Measurements from ENCODE around the gene CCDC88A.
"Not testable (repeated sequence)": the region's sequence is repeated elsewhere in the genome, so short reads cannot be mapped to it uniquely, and the experiment has no call there.

The CCDC88A gene

DNA sequence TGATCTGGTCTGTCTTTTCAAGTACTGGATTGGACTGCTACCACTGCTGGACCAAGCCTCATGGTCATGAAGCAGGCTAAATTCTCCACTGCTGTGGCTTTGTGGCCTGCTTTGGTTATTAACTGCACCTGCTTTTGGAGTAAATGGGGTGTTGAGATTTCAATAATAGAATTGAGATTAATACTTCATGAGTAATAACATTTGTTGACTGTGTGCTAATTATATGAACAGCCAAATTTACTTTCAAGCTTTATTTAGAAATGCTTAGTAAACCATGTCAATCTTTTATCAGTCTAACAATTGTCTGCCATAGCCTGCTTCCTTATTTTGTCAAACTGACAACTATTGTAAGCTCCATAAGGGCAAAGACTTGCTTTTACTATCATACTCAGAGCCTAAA, 123.3 kb downstream of the CCDC88A start:
- no peak for DNase-seq (ENCODE audit: low read depth)

DNA sequence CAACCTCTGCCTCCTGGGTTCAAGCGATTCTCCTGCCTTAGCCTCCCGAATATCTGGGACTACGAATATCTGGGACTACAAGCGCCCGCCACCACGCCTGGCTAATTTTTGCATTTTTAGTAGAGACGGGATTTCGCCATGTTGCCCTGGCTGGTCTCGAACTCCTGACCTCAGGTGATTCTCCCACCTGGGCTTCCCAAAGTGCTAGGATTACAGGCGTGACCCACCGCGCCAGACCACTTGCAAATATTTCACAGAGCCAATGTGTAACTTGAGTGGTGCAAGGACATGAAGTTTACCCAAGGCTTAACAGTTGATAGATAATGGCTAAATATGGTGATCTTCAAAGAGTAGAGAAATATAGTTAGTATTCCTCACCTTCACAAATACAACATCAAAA, 136.6 kb downstream of the CCDC88A start:
- DNase-seq (ENCODE audit: low read depth) = no peak

DNA sequence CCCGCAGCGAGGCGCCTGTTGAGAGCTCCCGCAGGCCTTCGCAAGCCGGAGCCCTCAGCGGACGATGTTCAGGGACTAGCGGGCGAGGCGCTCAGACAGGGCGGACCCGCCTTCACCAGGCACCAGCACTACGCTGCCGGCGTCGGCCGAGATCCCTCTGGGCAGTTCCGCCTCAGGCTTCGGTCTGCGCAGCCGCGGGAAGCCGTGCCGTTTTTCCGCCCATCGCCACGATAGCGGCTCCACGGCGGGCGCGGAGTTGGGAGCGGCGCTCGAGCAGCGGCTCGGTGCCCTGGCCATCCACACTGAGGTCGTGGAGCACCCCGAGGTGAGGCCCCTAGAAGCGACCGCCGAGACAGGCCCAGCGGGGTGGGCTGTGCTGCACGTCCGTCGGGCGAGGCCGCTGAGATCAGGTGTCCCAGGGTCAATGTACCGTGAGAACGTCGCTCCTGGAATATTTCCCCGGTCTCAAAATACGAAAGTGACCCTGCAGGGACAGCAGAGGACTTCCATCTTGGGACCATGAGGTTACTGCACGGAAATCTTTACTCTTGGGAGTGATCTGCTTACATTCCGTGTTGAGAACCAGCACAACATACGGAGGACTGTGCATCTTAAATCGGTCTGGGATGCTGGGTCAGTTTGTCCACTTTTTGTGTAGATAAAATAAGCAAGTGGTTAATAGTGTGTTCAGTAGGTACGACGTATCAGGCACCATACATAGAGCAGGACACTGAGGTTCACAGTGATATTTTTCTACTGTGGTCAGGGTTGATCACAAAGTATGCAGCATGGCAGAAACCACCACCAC, 137.3 kb downstream of the CCDC88A start:
- DNase-seq (ENCODE audit: low read depth) = peak; percentile 82

DNA sequence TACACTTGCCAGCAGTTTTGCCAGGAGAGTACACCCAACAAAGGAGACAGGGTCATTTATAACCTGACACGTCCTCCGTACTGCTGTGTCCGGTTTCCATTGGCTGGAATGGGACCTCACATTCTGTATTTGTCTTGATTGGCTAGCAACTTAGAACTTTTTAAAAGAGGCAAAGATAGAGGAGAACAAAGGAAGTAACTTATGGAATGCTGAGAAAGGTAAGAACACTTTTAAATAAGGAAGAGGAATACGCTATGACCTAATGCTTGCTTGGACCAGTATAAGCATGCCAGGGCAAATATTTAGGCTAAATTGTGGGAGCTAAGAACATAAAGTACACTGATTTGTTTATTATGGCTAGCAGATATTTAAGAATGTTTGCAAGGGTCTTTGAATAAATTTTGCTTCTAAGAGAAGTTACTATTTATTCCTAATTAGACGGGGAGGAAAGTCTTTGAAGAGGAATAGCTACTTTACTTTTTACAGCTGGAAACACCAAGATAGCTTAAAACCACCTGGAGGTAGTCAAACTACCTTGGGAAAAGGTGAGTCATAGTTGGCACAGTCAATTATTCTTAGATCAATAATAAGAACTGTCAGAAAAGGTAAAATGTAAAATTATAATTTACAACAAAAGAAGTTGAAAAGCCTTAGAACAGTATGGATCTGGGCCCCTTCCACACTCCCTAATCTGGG, 138.7 kb downstream of the CCDC88A start:
- DNase-seq (ENCODE audit: low read depth) = not testable (repeated sequence)

GRCh38 chr2:55279859-55280424, 139.7 kb downstream of the CCDC88A start:
- not testable (repeated sequence) for DNase-seq (ENCODE audit: low read depth)

GRCh38 chr2:55279214-55279835, 140.3 kb downstream of the CCDC88A start:
- DNase-seq (ENCODE audit: low read depth) = not testable (repeated sequence)

DNA sequence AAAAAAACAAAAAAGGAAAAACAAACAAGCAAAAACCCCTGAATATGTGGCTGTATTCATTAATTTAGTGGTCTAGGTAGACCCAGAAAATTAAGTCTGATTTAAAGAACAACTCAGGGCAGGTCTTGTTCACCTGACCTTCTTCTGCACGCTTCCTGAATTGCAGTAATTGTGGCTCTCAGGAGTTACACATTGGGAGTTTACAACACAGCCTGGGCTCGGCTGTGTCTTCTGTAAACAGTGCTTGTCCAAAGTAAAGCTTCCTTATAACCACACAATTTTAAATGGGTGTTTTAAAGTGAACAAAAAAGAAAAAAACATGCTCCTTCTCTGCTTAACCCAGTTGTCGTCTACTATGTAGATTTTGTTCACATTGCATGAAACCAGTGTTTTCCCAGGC, 142.3 kb downstream of the CCDC88A start:
- DNase-seq (ENCODE audit: low read depth) = no peak

DNA sequence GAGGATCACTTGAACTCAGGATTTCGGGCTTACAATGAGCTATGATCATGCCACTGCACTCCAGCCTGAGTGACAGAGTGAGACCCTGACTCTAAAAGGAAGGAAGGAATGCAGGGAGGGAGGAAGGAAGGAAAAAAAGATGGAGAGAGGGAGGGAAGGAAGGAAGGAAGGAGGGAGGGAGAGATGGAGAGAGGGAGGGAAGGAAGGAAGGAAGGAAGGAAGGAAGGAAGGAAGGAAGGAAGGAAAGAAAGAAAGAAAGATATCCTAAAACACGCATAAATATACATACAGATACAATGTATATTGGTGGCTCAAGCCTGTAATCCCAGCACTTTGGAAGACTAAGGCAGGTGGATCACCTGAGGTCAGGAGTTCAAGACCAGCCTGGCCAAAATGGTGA, 145.3 kb downstream of the CCDC88A start:
- DNase-seq (ENCODE audit: low read depth) = not testable (repeated sequence)

DNA sequence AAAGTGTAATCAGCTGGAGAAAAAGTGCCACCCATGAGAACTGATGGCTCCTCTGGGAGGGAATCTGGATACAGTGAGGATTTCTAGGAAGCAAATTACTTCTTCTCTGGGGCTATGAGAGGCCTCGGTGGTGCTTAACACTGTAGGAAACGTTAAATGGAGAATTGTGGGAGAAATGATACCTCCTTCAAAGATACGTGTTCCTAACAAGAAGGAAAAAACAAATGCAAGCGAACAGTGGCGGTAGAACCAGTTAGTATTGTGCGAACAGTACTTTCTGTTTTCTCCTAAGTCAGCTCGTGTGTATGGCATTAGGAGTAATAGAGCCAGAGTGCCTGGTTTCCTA, 150.0 kb downstream of the CCDC88A start:
- no peak for DNase-seq (ENCODE audit: low read depth)

GRCh38 chr2:55268907-55269644, 150.6 kb downstream of the CCDC88A start, which contains the start of gene MTIF2:
Gene MTIF2, minus strand, starts transcription at chr2:55269231. Its CDS starts 5,373 bp downstream, at chr2:55263858.
- peak; percentile 91 for DNase-seq (ENCODE audit: low read depth)

GRCh38 chr2:55268288-55268906, 151.3 kb downstream of the CCDC88A start:
- DNase-seq (ENCODE audit: low read depth) = no peak

GRCh38 chr2:55259586-55259985, 160.1 kb downstream of the CCDC88A start:
- not testable (repeated sequence) for DNase-seq (ENCODE audit: low read depth)

- no peak for DNase-seq (ENCODE audit: low read depth)
Observed at GRCh38 chr2:55252832-55253231, 166.8 kb downstream of the CCDC88A start.

DNA sequence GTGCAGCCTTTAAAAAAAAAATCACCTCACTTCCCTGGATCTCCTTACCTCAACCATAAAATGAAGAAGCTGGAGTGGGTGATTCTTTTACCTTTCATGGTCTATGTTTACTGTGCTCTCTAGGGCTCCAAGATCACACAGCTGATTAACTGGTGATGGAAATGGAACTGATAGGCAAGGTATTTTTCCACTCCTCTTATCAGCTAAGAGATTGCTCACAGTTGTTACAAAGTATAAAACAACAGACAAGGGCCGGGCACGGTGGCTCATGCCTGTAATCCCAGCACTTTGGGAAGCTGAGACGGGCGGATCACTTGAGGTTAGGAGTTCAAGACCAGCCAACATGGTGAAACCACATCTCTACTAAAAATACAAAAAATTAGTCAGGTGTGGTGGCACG, 172.6 kb downstream of the CCDC88A start:
- no peak for DNase-seq (ENCODE audit: low read depth)

DNA sequence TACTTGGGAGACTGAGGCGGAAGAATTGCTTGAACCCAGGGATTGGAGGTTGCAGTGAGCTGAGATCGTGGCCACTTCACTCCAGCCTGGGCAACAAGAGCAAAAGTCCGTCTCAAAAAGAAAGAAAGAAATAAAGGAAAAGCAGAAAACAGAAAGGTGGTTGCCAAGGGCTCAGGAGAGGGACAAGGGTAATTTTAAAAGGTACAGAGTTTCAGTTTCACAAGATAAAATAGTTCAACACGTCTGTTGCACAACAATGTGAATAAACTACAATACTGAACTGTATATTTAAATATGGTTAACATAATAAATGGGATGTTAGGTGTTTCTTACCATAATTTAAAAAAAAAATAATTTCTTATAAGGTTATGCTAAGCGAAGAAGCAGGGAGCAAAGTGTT, 174.2 kb downstream of the CCDC88A start:
- no peak for DNase-seq (ENCODE audit: low read depth)

GRCh38 chr2:55242617-55243016, 177.0 kb downstream of the CCDC88A start:
- no peak for DNase-seq (ENCODE audit: low read depth)

GRCh38 chr2:55241582-55241981, 178.1 kb downstream of the CCDC88A start:
- not testable (repeated sequence) for DNase-seq (ENCODE audit: low read depth)

DNA sequence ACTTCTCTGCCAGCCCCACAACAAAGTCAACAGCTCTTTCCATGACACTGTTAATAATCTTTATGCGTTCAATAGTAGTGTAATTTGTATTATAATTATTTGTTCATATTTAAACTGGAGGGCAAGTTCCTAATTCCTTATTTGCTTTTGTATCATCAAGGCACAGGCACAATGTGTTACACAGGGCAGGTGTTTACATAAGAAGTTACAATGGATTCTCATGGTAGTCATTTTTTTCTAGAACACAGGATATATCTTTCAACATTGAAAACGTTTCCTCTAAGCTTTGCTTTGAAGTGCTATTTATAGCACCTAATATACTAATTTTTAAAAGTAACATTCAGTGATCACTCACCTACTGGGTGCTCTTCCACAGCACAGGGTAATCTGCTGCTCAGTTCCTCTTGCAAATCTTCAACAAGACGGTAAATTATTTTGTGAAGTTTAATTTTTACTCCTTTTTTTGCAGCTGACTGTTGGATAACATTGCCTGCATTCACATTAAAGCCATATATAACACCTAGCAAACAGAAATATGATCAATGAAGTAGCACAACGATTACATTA, 179.9 kb downstream of the CCDC88A start:
- DNase-seq (ENCODE audit: low read depth) = no peak

Measured in stimulated activated CD8-positive, alpha-beta memory T cell treated with anti-CD3 and anti-CD28 coated beads, Interleukin-4, amount 100 ng/mL, for 24 hours (primary cell).